Left ventricle myocardium inferior (tissue), 1 donor: ENCODE results near the gene ATP5PO. TPM values are rescaled to one million over a fixed set of nuclear protein-coding genes. Genes with fewer than 3 reads are reported as not detected.

Experiments used
- DNase-seq: peaks from one replicate; pipeline ENCODE4 v3.0.0-alpha.2; 2020
- H3K27ac ChIP-seq: fragments of 200-600 bp; replicated peaks from 2 replicates; pipeline ENCODE4 v1.8.0; 2021
- H3K27me3 ChIP-seq: fragments of 200-600 bp; 2 replicates; pipeline ENCODE4 v1.8.0; 2021; ENCODE audit warnings: low read depth
- H3K36me3 ChIP-seq: fragments of 200-600 bp; 2 replicates; pipeline ENCODE4 v1.8.0; 2021
- H3K4me1 ChIP-seq: fragments of 200-600 bp; 2 replicates; pipeline ENCODE4 v1.8.0; 2021
- H3K4me3 ChIP-seq: fragments of 200-600 bp; 2 replicates; pipeline ENCODE4 v1.8.0; 2021; ENCODE audit warnings: mild to moderate bottlenecking, moderate library complexity
- H3K9me3 ChIP-seq: fragments of 200-600 bp; replicated peaks from 2 replicates; pipeline ENCODE4 v1.8.0; 2021
- CTCF ChIP-seq: fragments of 200-600 bp; IDR thresholded peaks from 2 replicates; pipeline ENCODE4 v1.8.0; 2021; ENCODE audit warnings: antibody characterized with exemption, mild to moderate bottlenecking, borderline replicate concordance
- intact Hi-C: fragments of 100-400 bp; cut with micrococcal nuclease; formaldehyde crosslinking; loops from one replicate; pipeline ENCODE4 v1.11.0; 2022
- total RNA-seq: library from RNA; stranded (reverse); fragmentation: NEBNext Ultra II Directional; extraction: Animal tissue kit (Norgen Biotek cat#: 25700); gene quantifications from one replicate; pipeline ENCODE4 v1.2.1, GENCODE V29; 2021
- donor health status: DM: no; HTN: yes; CAD: no; lungs with severe emphysema.

Gene ATP5PO
- total RNA-seq, 1 donor from 2014 or later, result 780 TPM

GRCh38 chr21:33875026-33875695, 40.4 kb downstream of the ATP5PO start:
- no peak for TF ChIP-seq CTCF
- no peak overlapping the region for H3K27ac ChIP-seq
- intact Hi-C loops, result no loop called here
- no peak overlapping the region for H3K4me3 ChIP-seq
- H3K9me3 ChIP-seq, result no peaks in the 10 kb centered on the region
- no peak for DNase-seq
- no peaks in the 10 kb centered on the region for H3K36me3 ChIP-seq
- H3K4me1 ChIP-seq, result no peaks in the 10 kb centered on the region
- H3K27me3 ChIP-seq, result no peaks in the 10 kb centered on the region

GRCh38 chr21:33874161-33874560, 41.4 kb downstream of the ATP5PO start:
- no peak for DNase-seq
- H3K36me3 ChIP-seq, result no peaks in the 10 kb centered on the region
- H3K4me3 ChIP-seq, result no peak overlapping the region
- H3K27me3 ChIP-seq, result no peaks in the 10 kb centered on the region
- H3K27ac ChIP-seq, result no peak overlapping the region
- intact Hi-C loops, result no loop called here
- no peaks in the 10 kb centered on the region for H3K9me3 ChIP-seq
- H3K4me1 ChIP-seq, result no peaks in the 10 kb centered on the region
- no peak for TF ChIP-seq CTCF

- no peak for DNase-seq
- Histone ChIP-seq H3K4me1 (no peaks in the 10 kb centered on the region), H3K36me3 (no peaks in the 10 kb centered on the region), H3K4me3 (no peak overlapping the region), H3K27ac (no peak overlapping the region), H3K27me3 (no peaks in the 10 kb centered on the region), H3K9me3 (no peaks in the 10 kb centered on the region)
- intact Hi-C loops, result no loop called here
- TF ChIP-seq CTCF, result no peak
Observed at GRCh38 chr21:33872881-33873515, 42.6 kb downstream of the ATP5PO start.

GRCh38 chr21:33871171-33871570, 44.4 kb downstream of the ATP5PO start:
- DNase-seq, result no peak
- no peak overlapping the region for H3K27ac ChIP-seq
- intact Hi-C loops, result no loop called here
- H3K9me3 ChIP-seq, result no peaks in the 10 kb centered on the region
- no peaks in the 10 kb centered on the region for H3K4me1 ChIP-seq
- H3K27me3 ChIP-seq, result no peaks in the 10 kb centered on the region
- TF ChIP-seq CTCF, result no peak
- H3K4me3 ChIP-seq, result no peak overlapping the region
- H3K36me3 ChIP-seq, result no peaks in the 10 kb centered on the region

- Histone ChIP-seq H3K9me3 (no peaks in the 10 kb centered on the region), H3K4me1 (no peaks in the 10 kb centered on the region), H3K36me3 (no peaks in the 10 kb centered on the region), H3K27ac (no peak overlapping the region), H3K4me3 (no peak overlapping the region), H3K27me3 (no peaks in the 10 kb centered on the region)
- no peak for DNase-seq
- intact Hi-C loops, result no loop called here
- TF ChIP-seq CTCF, result no peak
Observed at GRCh38 chr21:33870768-33871167, 44.8 kb downstream of the ATP5PO start.
